SH-SY5Y (cell line): ENCODE results near the gene GALNT11.

Experiments
- GATA2 ChIP-seq: IDR thresholded peaks from 2 replicates; pipeline ENCODE4 v1.6.1; 2011; ENCODE audit warnings: mild to moderate bottlenecking, low read depth, low read length
- GATA3 ChIP-seq: IDR thresholded peaks from 2 replicates; pipeline ENCODE4 v1.6.1; 2011; ENCODE audit warnings: low read depth, mild to moderate bottlenecking, low read length, moderate library complexity

GRCh38 chr7:152076940-152077933 is 51.8 kb downstream of the GALNT11 start:
- no peak for TF ChIP-seq GATA3
- TF ChIP-seq GATA2: peak; percentile 65
